Panc1 (cell line): ENCODE results near the gene SERPINE3. TPM values are rescaled to one million over a fixed set of nuclear protein-coding genes. Genes with fewer than 3 reads are reported as not detected.

Experiments
- ATAC-seq: fragments of 200-7000 bp; cut with Tn5 transposase; 2 replicates; pipeline ENCODE4 v1.9.1; 2020; ENCODE audit warnings: mild to moderate bottlenecking, moderate library complexity
- BruUV-seq: library from RNA; stranded (reverse); fragments of 400-500 nt; replicated peaks from 2 replicates; lab custom pipeline; 2021; lab: Mats Ljungman, UMichigan
- CTCF ChIA-PET: fragments of 300-600 bp; sonication (Branson Sonifier 250); formaldehyde crosslinking; loops from one replicate; lab custom pipeline; 2022; ENCODE audit warnings: antibody characterized with exemption; lab: Charles Lee
- POLR2A ChIA-PET: fragments of 300-600 bp; sonication (Branson Sonifier 250); formaldehyde crosslinking; loops from one replicate; lab custom pipeline; 2022; ENCODE audit warnings: antibody characterized with exemption; lab: Charles Lee
- DNase-seq: peaks from one replicate; pipeline ENCODE4 v3.0.0-alpha.2; 2010; ENCODE audit warnings: low read depth, low spot score
- H3K27ac ChIP-seq: 2 replicates; pipeline ENCODE4 v1.5.1; 2011; ENCODE audit warnings: mild to moderate bottlenecking, low read length, inconsistent platforms
- H3K27me3 ChIP-seq: fragments of 200-500 bp; sonication (Bioruptor generic); 2 replicates; pipeline ENCODE4 v1.6.0; 2014; ENCODE audit warnings: low read length, inconsistent platforms; ENCODE audit not compliant: control insufficient read depth, insufficient read depth
- H3K36me3 ChIP-seq: fragments of 200-500 bp; sonication (Bioruptor generic); 2 replicates; pipeline ENCODE4 v1.5.1; 2014; ENCODE audit warnings: inconsistent platforms, mild to moderate bottlenecking, low read length, moderate library complexity; ENCODE audit not compliant: control insufficient read depth, insufficient read depth
- H3K4me1 ChIP-seq: 2 replicates; pipeline ENCODE4 v1.5.1; 2011; ENCODE audit warnings: inconsistent platforms, mild to moderate bottlenecking, low read length, moderate library complexity; ENCODE audit not compliant: control insufficient read depth, insufficient read depth
- H3K4me3 ChIP-seq, 2 experiments: 2 replicates each; pipeline ENCODE4 v1.5.1; 2011 to 2012; ENCODE audit warnings: low read depth in 2 of 2, low read length in 2 of 2, mild to moderate bottlenecking in 2 of 2, inconsistent platforms in 1 of 2, moderate library complexity in 1 of 2
- H3K9me3 ChIP-seq: fragments of 200-500 bp; sonication (Bioruptor generic); 2 replicates; pipeline ENCODE4 v1.5.1; 2014; ENCODE audit warnings: low read depth, mild to moderate bottlenecking, inconsistent platforms, low read length, moderate library complexity; ENCODE audit not compliant: control insufficient read depth, insufficient read depth
- POLR2AphosphoS5 ChIP-seq: IDR thresholded peaks from 2 replicates; pipeline ENCODE4 v1.6.1; 2012; ENCODE audit warnings: mild to moderate bottlenecking, low read depth, low read length, moderate library complexity
- SIN3A ChIP-seq: IDR thresholded peaks from 2 replicates; pipeline ENCODE4 v1.6.1; 2012; ENCODE audit warnings: low read depth, mild to moderate bottlenecking, low read length, moderate library complexity, borderline replicate concordance; ENCODE audit not compliant: insufficient read depth
- TCF7L2 ChIP-seq: IDR thresholded peaks from 2 replicates; pipeline ENCODE4 v1.6.1; 2011; ENCODE audit warnings: mild to moderate bottlenecking, low read depth, low read length, inconsistent platforms
- in situ Hi-C: cut with HindIII; loops from 2 replicates; pipeline ENCODE4 v1.10.0; 2016; ENCODE audit warnings: low sequenced_read_pairs, low pct_unique_long_range_greater_than_20kb
- intact Hi-C: fragments of 100-400 bp; cut with micrococcal nuclease; formaldehyde crosslinking; loops from one replicate; pipeline ENCODE4 v1.10.0; 2022; ENCODE audit not compliant: unreplicated experiment
- total RNA-seq: library from RNA; stranded (reverse); gene quantifications from one replicate; pipeline ENCODE4 v1.2.1, GENCODE V29; 2021; ENCODE audit not compliant: unreplicated experiment
- TF ChIP-seq, protein P1 (sequence below): fragments of 450-650 bp; IDR thresholded peaks from 2 replicates; pipeline ENCODE4 v1.5.1; 2017; ENCODE audit warnings: mild to moderate bottlenecking
- TF ChIP-seq, protein P2 (sequence below), 2 experiments: IDR thresholded peaks; 2 replicates each; pipeline ENCODE4 v1.6.1; 2011 to 2012; ENCODE audit warnings: low read depth in 2 of 2, control low read depth in 1 of 2, low read length in 1 of 2, mild to moderate bottlenecking in 1 of 2, moderate library complexity in 1 of 2; ENCODE audit not compliant: insufficient read depth in 1 of 2

The SERPINE3 gene
- total RNA-seq, 1 experiment from 2014 or later = not detected

DNA sequence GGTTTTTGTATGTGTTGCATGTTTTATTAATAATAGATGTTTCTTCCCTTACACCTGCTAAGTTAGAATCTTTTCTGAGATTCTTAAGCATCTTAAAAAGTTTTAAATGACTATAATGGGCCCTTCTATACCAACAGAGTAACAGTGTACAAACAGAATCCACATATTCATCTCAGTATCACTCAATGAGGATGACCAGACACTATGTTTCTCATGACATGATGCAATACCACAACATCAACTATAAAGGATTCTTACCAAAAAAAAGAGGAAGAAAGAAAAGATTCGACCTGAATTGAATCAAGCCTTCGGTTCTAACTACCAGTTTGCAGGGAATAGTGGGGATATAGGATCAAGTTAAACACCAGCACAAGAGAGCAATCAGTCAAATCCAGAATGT is 56.9 kb downstream of the SERPINE3 start:
- ChIA-PET CTCF (no interaction called here), POLR2A (no interaction called here)
- in situ Hi-C loops = no loop called here
- ATAC-seq (no peak), DNase-seq (no peak)
- 0 out of 2 replicates have a peak, but pooled peaks cover 2% of the 10 kb centered on the region for H3K4me1 ChIP-seq
- intact Hi-C loops = no loop called here
- no peaks in the 10 kb centered on the region; the same call in 1 of the 2 replicates for H3K36me3 ChIP-seq
- H3K4me3 ChIP-seq = no peak overlapping the region
- no peaks in the 10 kb centered on the region for H3K9me3 ChIP-seq
- BruUV-seq = no TSS peak
- H3K27ac ChIP-seq = no peak overlapping the region
- no peaks in the 10 kb centered on the region for H3K27me3 ChIP-seq
- TF ChIP-seq TCF7L2 (no peak), SIN3A (no peak)
- TF ChIP-seq, protein P1, sequence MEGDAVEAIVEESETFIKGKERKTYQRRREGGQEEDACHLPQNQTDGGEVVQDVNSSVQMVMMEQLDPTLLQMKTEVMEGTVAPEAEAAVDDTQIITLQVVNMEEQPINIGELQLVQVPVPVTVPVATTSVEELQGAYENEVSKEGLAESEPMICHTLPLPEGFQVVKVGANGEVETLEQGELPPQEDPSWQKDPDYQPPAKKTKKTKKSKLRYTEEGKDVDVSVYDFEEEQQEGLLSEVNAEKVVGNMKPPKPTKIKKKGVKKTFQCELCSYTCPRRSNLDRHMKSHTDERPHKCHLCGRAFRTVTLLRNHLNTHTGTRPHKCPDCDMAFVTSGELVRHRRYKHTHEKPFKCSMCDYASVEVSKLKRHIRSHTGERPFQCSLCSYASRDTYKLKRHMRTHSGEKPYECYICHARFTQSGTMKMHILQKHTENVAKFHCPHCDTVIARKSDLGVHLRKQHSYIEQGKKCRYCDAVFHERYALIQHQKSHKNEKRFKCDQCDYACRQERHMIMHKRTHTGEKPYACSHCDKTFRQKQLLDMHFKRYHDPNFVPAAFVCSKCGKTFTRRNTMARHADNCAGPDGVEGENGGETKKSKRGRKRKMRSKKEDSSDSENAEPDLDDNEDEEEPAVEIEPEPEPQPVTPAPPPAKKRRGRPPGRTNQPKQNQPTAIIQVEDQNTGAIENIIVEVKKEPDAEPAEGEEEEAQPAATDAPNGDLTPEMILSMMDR = no peak

DNA sequence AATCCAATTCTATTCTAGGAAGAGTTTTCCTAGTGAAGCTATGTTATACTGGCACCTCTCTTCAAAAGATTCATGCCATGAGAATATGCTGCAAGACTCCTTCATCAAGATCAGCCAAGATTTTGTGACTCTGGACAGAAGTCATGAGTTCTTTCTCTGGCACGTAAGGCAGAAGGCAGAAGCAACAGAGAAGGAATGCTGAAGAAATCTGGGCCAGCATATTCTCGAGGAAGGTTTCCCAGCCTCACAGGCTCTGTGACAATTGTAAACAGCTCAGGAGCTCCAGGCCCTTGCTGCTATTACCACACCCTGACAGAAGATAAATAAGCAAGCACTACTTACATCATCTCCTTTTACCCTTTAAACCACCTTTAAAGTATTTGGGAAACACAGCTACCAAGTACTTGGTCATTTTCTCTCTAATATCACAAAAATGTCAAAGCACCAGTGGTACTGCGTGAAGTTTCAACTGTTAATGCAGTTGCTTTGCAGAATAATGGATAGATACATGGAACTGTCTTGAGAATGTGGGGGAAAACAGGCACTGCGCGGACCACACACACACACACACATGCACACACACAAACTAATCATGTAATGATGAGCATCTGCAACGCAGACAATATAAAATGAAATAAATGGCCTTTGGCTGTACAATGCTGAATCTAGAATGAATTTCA is 57.9 kb downstream of the SERPINE3 start:
- Histone ChIP-seq H3K9me3 (no peaks in the 10 kb centered on the region), H3K36me3 (no peaks in the 10 kb centered on the region; the same call in 1 of the 2 replicates), H3K4me1 (0 out of 2 replicates have a peak, but pooled peaks cover 2% of the 10 kb centered on the region), H3K27me3 (no peaks in the 10 kb centered on the region), H3K4me3 (no peak overlapping the region), H3K27ac (no peak overlapping the region)
- CTCF ChIA-PET = no interaction called here
- intact Hi-C loops = no loop called here
- POLR2A ChIA-PET = no interaction called here
- no TSS peak for BruUV-seq
- ATAC-seq (no peak), DNase-seq (no peak)
- in situ Hi-C loops = no loop called here
- TF ChIP-seq, protein P2, sequence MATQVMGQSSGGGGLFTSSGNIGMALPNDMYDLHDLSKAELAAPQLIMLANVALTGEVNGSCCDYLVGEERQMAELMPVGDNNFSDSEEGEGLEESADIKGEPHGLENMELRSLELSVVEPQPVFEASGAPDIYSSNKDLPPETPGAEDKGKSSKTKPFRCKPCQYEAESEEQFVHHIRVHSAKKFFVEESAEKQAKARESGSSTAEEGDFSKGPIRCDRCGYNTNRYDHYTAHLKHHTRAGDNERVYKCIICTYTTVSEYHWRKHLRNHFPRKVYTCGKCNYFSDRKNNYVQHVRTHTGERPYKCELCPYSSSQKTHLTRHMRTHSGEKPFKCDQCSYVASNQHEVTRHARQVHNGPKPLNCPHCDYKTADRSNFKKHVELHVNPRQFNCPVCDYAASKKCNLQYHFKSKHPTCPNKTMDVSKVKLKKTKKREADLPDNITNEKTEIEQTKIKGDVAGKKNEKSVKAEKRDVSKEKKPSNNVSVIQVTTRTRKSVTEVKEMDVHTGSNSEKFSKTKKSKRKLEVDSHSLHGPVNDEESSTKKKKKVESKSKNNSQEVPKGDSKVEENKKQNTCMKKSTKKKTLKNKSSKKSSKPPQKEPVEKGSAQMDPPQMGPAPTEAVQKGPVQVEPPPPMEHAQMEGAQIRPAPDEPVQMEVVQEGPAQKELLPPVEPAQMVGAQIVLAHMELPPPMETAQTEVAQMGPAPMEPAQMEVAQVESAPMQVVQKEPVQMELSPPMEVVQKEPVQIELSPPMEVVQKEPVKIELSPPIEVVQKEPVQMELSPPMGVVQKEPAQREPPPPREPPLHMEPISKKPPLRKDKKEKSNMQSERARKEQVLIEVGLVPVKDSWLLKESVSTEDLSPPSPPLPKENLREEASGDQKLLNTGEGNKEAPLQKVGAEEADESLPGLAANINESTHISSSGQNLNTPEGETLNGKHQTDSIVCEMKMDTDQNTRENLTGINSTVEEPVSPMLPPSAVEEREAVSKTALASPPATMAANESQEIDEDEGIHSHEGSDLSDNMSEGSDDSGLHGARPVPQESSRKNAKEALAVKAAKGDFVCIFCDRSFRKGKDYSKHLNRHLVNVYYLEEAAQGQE (IDR thresholded peaks at IDR 0.05; ENCODE audit: insufficient read depth in 1 of 2, low read depth in 2 of 2, low read length in 1 of 2) = no peak
- TF ChIP-seq, protein P1 = no peak
- no peak for TF ChIP-seq TCF7L2
- no peak for TF ChIP-seq SIN3A
- TF ChIP-seq POLR2AphosphoS5 = no peak
